Stimulated activated CD8-positive, alpha-beta memory T cell treated with anti-CD3 and anti-CD28 coated beads, Interleukin-12 subunit alpha, Interleukin-12 subunit beta, amount 100 ng/mL, for 24 hours (primary cell): ENCODE data around the gene USP7.

Experiments
- DNase-seq: peaks from one replicate; pipeline ENCODE4 v3.0.0-alpha.2; 2020; ENCODE audit errors: extremely low read depth

The USP7 gene

GRCh38 chr16:8862309-8863130, 101.2 kb downstream of the USP7 start:
- no peak for DNase-seq

DNA sequence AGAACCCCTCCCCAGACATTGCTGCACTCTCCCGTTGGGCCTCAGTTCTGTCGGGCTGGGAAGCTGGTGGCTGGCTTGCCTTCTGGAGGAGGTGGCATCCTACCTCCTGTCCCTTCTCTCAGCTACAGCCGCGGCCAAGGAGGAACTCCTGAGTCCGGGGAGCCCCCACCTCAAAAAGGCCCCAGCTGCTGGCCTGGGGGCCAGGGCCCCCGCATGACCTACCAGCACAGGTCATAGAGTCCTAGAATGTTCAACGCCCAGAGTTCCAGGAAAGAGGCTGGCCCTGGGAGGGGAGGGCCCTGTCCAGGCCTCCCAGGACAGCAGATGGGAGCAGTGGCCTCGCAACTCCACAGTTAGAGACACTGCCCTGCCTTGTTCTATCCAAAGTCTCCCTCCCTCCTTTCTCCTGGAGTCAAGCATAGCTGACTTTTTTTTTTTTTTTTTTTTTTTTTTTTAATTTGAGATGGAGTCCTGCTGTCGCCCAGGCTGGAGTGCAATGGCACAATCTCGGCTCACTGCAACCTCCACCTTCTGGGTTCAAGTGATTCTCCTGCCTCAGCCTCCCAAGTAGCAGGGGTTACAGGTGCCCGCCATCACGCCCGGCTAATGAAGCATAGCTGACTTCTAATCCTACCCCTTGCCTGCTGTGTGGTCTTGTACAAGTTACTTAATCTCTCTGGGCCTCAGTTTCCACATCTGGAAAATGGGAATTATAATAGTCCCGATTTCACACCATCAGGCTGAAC, 102.0 kb downstream of the USP7 start:
- no peak for DNase-seq

- DNase-seq = no peak
These were observed 103.5 kb downstream of the USP7 start for GRCh38 chr16:8859913-8860881.

DNA sequence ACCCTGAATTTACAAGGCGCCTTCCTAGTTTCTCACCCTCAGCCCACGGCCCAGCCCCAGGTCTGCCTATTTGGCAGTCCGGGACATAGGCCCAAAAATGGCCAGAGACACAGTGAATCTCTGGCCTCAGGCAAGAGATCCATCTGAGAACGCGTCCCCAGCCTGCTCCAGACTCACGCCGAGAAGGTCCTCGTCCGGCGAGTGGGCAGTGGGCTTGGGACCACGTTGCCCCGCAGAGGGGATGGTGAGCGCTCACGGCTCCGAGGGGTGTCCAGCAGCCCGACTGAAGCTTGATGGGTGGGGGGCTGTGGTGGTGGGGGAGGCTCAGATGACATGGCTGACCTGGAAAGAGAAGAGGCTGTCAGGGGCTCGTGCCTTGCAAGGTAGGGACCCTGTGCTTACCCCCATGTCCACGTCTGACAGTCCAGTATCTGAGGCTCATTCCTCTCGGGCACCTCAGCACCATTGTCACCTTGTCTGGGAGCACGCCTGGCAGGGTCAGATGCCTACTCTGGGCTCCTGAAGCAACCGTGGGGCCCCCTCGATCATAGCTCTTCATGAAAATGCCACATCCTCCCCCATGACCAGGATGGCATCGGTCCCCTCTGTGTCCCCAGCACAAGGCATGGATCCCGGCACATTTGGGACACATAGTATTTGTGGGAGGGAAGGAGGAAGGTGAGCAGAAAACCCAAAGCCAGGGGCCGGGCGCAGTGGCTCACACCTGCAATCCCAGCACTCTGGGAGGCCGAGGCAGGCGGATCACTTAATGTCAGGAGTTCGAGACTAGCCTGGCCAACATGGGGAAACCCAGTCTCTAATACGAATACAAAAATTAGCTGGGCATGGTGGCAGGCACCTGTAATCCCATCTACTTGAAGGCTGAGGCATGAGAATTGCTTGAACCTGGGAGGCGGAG, 104.5 kb downstream of the USP7 start:
- no peak for DNase-seq

DNA sequence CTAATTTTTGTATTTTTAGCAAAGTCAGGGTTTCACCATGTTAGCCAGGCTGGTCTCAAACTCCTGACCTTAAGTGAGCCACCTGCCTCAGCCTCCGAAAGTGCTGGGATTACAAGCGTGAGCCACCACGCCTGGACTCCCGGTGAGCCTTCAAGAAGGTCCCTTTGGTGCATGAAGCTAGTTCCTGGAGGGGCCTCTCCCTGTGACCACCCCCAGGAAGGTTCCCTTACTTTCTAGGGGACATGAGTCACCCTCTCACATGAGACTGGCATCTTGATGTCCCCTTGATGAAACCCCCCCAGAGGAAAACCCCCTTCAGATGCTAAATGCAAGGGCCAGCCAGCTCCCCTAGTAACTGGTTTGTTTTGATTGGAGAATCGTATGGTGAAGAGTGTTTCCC, 107.7 kb downstream of the USP7 start:
- no peak for DNase-seq

GRCh38 chr16:8855051-8855786, 108.5 kb downstream of the USP7 start:
- no peak for DNase-seq

DNA sequence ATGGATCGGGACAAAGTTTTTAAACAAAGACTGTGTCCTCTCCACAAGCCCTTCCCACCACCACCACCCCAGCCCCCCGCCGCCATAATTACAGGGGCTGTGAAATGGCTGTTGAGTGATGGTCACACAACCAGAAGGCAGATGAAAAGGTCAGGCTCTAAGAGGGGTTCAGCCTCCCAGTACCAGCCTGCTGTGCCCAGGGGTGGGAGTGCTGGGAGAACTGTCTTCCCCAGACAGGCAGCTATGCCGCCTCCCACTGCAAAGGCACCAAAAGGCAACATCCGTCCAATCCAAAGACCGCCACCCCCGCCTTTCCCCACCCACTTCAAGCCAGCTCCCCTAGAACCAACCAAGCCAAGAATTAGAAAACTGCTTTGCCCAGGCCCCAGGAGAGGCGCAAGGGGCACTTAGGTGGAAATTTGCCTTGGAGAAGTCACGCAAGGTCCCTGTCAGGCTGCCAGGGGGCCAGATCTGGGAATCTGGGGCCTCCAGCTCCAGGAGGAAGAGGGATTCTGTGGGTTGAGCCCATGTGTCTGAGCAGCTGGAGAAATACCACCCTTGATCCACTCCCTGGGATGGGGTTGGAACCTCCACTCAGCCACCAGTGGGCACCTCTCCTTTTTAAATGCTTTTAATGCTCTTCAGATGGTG, 109.3 kb downstream of the USP7 start:
- no peak for DNase-seq

DNA sequence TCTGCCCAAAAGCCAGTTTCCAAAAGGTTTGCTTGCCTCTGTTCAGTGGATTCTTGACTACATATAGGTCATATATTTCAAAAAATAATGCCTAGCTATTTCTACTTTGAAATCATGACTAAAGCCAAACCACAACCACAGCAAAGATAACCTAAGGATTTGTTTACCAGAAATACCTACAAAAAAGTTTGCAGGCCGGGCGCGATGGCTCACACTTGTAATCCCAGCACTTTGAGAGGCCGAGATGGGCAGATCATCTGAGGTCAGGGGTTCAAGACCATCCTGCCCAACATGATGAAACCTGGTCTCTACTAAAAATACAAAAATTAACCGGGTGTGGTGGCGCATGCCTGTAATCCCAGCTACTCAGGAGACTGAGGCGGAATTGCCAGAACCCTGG, 110.1 kb downstream of the USP7 start:
- no peak for DNase-seq

DNA sequence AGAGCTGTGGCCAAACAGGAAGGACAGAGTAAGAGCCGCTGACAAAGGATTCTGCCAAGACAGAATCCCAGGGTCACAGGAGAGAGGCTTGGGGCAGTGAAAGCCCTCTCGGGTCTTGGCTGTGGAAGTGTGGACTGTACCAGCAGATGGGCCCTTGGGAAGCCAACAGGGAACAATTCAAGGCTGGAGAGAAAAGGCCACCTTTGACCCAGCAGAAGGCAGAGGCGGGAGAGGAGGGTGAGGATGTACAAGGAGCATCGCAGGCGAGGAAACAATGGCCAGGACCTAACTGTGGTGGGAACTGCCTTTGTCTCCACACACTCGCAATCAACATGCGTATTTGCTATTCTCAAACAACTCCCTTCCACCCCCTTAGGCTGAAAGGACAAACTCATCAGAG, 110.6 kb downstream of the USP7 start:
- no peak for DNase-seq

- DNase-seq = no peak
These were observed 111.2 kb downstream of the USP7 start for GRCh38 chr16:8852534-8852933.

DNA sequence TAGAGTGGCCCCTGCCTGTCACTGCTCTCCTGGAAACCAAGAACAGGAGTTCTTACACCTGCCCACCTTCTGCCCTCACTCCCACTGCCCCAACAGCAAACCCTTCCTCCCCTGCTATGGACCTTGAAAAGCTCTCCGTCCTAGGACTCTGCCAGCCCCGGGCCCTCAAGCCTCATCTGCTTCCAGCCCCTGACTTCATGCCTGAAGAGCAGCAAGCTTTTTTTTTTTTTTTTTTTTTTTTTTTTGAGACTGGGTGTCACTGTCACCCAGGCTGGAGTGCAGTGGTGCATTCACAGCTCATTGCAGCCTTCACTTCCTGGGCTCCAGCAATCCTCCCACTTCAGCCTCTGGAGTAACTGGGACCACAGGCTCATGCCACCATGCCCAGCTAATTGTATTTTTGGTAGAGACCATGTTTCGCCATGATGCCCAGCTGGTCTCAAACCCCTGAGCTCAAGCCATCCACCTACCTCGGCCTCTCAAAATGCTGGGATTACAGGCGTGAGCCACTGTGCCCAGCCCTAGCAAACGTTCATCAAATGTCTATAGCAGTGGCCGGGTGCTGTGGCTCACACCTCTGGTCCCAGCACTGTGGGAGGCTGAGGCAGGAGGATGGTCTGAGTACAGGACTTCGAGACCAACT, 111.8 kb downstream of the USP7 start:
- DNase-seq = no peak

DNA sequence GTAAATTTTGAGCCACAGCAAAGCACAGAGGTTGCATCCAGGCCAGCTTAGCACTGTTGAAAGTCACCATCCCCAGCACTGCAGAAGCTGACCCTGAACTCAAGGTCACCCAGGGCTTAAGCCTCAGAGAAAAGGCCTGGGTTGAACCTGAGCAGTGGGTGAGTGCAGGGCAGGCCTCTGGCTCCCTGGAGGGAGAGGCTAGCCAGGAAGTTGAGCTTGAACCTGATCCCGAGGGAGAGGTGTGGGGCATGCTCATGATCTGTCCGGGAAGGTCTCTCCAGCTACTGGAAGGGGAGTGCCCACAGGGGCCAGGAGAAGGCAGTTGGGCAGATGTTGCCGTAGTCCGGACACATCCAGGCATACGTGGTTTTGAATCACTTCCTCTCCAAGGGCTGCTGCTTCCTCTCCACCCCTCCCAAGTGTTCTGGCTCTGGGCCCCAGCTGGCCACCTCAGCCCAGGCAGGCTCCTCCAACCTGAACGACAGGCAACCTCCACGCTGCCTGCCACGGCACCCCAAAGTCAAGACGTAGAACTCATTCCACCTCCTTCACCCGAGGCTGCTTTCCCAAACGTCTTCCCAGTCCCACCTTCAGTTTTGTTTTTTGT, 113.3 kb downstream of the USP7 start:
- no peak for DNase-seq

GRCh38 chr16:8849411-8850011, 114.2 kb downstream of the USP7 start:
- no peak for DNase-seq

DNA sequence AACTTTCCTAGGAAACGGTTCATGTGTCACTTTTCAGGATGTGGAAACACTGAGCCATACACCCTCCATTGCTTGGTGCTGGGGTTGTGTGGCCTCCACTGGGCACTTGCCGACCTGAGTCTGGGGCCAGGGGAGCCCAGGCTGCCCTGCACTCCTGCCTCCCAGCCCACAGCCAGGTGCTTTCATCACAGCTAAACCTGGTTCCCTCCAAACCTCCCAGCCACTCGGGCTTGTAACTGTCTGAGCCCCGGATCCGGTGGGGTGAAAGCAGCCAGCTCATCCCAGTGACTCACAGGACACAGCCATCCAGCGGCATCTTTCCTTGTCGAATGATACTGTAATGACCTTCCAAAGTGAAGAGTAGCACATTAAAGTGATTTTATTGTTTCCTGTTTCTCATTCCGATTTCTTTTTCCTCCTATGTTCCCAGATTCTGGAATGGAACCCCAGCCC, 114.7 kb downstream of the USP7 start:
- DNase-seq = no peak

- DNase-seq = no peak
These were observed 115.3 kb downstream of the USP7 start for GRCh38 chr16:8848231-8848938.

DNA sequence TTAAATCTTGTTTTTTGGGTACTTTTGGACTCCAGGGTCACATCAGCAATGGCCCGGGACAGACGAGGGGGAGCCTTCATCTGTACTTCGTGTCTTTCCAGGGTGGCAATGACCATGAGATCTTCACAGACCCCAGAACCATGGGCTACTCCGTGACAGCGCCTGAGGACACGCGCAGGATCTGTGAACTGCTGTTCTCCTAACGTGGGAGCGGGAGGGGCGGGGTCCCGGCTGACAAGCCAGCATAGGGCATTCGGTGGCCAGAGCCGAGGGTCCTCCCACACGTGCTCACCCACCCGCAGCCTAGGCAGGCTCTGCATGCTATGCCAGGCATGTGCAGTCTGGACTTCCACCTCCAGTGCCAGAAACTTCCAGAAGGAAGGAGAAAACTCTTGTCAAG, 116.1 kb downstream of the USP7 start:
- no peak for DNase-seq

GRCh38 chr16:8847145-8847544, 116.6 kb downstream of the USP7 start:
- no peak for DNase-seq
